CD4-positive, alpha-beta T cell treated with Interleukin-15 for 4 hours (primary cell): Measurements from ENCODE around the gene ZNF446.
"Not testable (repeated sequence)": the region's sequence is repeated elsewhere in the genome, so short reads cannot be mapped to it uniquely, and the experiment has no call there.

Experiments
- DNase-seq: peaks from one replicate; pipeline ENCODE4 v3.0.0-alpha.2; 2020; ENCODE audit warnings: low spot score

ZNF446 gene

DNA sequence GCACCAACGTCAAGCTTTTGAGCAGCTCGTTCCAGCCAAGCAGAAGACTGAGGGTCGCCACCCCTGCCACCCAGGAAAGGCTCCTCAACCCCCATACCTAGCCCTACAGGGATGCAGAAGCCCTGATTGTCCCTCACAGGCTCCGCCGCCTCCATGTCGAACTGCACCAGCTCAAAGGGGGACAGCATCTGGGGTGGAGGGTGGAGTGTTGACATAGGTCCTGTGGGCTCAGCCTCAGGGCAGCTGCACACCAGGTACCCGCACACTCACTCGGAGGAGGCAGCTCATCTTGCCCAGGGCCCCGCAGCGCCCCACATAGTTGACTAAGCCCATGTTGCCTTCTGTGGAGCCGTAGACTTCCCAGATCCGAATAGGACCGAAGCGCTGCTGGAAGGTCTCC lies 24.1 kb downstream of the ZNF446 start:
- no peak for DNase-seq

DNA sequence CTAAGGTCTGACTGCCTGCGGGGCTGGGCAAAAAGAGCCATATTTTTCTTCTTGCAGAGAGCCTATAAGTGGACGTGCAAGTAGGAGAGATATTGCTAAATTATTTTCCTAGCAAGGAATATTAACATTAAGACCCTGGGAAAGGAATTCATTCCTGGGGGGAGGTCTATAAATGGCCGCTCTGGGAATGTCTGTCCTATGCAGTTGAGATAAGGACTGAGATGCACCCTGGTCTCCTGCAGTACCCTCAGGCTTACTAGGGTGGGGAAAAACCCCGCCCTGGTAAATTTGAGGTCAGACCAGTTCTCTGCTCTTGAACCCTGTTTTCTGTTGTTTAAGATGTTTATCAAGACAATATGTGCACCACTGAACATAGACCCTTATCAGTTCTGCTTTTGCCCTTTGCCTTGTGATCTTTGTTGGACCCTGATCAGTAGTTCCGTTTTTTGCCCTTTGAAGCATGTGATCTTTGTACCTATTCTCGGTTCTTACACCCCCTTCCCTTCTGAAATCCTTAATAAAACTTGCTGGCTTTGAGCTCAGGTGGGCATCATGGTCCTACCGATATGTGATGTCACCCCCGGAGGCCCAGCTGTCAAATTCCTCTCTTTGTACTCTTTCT lies 31.6 kb downstream of the ZNF446 start:
- DNase-seq: not testable (repeated sequence)

DNA sequence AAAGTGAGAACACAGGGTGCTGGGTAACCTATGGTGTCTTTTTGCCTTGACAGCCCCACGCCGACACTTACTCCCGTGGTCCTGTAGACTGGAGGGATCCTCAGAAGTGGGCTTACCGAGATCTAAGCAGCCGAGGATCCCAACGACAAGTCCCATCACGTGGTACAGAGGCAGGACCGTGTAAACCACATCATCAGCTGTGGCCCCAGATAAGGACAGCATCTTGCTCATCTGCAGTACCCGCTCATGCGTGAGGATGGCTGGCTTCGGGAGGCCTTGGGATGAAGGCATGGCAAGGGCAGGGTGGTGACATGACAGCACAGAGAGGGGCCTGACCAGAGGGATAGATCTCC lies 33.6 kb downstream of the ZNF446 start:
- no peak for DNase-seq

DNA sequence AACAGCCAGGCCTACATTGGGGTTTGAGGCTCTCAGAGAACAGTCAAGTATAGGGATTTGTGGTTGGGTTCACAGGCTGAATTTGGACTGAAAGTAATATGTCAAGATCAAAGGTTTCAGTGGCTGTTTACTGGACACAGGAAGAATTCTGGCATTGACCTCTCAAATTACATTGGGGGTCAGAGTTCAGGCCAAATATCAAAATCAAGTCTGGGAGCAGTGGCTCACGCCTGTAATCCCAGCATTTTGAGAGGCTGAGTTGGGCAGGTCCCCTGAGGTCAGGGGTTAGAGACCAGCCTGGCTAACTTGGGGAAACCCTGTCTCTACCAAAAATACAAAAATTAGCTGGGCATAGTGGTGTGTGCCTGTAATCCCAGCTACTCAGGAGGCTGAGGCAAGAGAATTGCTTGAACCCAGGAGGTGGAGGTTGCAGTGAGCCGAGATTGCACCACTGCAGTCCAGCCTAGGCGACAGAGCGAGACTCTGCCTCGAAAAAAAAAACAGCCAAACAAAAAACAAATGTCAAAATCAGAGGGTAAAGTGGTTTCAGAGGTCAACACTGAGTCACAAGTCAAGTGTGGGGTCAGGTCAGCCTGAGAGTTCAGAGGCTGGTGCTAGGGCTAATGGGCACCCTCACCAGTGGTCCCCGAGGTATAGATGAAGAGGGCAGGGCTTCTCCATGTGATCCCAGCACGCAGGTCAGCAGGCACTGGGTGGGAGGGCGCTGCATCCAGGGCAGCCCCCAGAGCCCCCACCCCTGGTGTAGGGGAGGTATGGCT lies 34.1 kb downstream of the ZNF446 start:
- DNase-seq: no peak

DNA sequence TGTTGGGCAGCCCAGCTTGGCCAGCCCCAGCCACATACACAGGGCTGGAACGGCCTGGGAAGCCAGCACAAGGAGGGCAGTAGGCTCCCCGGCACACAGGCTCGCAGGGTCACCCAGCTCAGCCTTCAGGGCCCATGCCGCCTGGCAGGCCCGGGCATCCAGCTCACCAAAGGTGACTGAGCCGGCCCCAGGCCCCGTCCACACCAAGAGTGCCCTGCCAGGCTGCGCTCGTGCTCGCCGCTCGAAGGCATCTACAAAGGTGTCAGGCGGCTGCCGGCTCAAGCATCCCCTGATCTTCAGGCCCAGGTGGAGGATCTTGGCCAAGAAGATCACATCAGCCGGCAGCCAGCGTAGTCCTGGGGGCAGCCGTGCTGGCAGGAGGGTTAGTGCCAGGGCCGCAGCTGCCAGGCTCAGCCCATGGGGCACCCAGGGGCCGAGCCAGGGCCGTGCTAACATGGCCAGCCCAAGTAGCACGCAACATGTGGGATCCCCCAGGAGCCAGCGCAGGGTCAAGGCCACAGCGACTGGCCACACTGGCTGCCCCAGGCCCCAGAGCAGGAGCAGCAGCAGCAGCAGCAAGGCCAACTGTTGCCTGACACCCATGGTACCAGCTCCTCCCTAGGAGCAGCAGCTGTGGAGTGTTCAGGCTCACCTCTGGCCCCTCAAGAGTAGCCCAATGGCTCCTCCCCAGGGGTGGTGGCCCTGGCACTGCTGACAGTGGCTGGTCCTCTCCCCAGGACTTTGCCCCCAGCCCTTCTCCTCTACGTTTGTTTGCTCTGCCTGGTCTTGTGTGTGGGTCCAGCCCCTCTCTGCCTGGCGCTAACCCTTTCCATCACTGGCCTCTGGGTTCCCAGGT lies 35.4 kb downstream of the ZNF446 start, which contains the start of gene SLC27A5:
TSS of gene SLC27A5 (minus strand) at position 640 of the 856 bp plus-strand sequence. CDS start at position 603, 37 bp downstream.
- DNase-seq: no peak

DNA sequence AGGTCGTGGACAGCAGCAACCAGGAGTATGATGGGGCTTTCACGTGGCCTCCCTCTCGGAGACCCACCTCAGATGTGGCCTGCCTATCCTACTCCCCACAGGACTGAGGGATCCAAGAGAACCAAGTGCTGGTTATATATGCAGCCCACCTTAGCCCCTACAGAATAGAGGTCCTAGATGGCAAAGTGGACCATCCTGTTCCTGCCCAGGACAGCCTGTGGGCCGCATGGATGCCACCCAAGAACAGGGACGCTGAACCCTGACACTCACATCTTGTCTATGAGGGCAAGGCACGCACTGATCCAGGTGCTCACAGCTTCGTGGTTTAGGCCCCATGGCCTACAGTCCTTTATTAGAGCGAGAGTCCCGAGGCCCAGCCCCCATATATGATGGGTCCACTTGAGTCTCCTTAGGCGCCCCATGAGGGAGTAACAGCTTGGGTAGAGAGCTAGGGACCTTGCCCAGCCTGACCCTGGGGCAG lies 37.1 kb downstream of the ZNF446 start:
- no peak for DNase-seq

DNA sequence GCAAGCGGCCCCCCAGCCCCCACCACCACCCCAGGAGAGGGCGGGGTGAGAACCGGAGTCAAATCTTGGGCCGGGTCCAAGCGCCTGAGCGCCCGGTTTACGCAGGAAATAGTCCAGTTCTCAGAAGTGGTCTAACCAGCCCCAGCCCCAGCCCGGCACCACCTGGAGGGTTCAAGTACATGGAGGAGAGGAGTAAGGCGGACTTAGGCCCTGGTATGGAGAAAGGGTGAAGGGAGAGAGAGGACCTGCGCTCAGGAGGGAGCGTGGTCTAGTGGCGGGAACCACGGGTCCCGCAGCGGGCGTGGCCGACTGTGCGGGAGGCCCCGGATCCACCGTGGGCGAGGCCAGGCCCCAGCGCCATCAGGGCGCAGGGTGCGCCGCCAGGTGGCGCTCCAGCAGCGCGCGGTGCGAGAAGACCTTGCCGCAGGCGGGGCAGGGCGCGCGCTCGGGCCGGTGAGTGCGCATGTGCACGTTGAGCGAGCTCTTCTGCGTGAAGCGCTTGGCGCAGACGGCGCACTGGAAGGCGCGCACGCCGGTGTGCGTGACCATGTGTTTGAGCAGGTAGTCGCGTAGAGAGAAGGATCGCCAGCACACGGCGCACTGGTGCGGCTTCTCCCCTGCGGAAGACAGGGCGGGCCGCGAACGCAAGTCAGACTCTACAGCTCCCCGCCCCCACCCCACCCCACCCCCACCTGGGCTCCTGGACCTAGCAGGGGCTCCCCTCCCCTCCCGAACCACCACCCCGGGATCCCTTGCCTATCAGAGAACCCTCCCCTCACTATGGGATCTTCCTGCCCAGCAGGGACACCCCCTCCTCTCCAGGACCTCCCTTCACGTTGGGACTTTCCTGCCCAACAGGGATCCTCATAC lies 37.8 kb downstream of the ZNF446 start:
- DNase-seq: peak; percentile 94

DNA sequence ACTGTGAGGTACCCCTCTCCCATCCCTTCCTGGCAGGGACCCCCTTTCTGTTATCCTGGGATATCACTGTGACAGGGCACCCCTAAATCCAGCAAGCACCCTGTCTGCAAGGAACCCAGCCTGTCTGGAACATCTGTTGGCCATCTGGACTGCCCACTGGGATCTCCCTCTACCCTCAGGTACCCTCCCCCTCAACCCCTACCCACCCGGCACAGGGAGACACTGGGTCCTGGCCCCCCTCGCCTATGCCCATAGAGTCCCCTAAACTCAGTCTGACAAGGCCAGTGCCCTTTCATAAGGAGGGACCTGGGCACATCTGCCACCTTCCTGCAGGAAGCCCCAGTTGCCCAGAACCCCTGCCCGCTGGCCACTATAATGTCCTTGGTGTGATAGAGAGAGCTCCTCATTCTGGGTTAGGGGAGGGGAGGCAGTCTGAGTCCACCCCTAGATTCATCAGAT lies 38.4 kb downstream of the ZNF446 start:
- DNase-seq: no peak

DNA sequence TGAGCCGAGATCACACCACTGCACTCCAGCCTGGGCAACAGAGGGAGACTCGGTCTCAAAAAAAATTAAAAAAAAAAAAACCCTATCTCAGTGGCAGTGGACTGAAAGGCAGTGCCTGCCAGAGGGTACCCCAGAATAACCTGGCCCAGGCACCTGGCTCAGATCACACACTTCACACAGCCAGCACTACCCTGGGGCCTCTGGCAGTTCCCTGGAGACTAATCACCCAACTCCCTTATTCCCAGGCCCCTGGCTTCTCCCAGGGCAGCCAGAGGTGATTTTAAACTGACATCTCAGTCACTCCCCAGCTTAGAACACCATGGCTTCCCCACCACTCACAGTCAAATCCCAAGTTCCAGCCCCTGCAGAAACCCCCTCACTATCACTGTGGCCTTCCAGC lies 39.1 kb downstream of the ZNF446 start:
- no peak for DNase-seq

DNA sequence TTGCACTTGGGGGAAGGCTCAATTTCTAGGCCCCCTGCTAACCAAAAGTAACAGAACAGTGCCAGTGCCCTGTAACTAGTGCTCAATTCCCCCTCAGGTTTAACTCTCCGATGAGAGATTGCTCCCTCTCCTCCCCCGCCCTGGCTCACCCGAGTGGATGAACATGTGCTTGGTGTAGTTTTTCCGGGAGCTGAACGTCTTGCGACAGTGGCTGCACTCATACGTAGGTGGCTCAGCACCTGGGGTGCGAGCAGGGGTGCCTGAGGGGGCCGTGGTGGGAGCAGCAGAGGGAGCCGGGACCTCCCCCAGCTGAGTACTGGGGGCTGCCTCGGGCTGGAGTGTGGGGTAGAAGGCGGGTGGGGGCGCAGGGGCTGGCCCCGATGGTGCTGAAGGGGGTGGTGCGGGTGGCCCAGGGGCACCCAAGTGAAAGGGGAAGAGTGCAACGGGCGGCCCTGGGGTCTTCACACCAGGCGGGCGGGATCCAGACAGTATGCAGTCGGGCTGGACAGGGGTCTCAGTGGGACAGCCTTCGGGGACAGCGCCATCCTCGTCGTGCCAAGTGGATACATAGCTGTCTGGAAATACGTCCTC lies 40.2 kb downstream of the ZNF446 start:
- DNase-seq: no peak

DNA sequence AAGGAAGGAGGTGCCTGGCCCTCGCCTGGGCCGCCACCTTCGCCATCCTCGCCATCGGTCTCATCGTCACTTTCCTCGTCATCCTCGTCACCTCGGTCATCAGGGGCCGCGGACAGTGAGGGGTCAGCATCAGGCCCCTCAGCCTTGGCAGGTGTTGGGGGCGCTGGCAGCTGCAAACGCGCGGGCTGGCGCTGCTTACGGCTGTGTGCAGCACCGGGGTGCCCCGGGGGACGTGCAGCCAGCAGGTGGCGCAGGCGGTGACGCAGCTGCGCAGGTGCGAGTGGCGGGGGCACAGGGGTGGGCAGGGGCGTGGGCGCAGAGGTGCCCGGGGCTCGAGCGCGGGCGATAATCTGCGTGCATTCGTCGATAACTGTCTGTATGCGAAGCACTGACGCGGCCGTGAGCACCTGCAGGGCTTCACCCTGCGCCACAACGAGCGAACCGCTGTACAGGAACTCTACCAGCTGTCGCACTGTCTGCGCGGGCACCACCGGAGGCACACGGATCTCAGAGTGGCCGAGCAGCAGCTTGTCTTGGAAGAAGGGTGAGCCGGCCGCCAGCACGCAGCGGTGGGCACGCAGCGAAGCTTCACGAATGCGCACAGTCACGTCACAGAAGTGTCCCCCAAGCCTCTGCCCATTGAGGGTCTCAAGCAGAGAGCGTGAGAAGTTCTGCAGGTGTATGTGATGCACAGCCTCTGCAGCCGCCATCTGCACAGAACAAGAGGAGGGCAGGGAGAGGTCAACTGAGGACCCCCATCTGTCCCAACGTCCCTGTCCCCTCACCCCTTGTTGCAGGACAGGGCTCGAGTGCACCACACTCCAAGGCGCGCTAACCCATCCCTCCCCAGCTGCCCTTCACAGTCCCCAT lies 41.0 kb downstream of the ZNF446 start:
- DNase-seq: no peak

DNA sequence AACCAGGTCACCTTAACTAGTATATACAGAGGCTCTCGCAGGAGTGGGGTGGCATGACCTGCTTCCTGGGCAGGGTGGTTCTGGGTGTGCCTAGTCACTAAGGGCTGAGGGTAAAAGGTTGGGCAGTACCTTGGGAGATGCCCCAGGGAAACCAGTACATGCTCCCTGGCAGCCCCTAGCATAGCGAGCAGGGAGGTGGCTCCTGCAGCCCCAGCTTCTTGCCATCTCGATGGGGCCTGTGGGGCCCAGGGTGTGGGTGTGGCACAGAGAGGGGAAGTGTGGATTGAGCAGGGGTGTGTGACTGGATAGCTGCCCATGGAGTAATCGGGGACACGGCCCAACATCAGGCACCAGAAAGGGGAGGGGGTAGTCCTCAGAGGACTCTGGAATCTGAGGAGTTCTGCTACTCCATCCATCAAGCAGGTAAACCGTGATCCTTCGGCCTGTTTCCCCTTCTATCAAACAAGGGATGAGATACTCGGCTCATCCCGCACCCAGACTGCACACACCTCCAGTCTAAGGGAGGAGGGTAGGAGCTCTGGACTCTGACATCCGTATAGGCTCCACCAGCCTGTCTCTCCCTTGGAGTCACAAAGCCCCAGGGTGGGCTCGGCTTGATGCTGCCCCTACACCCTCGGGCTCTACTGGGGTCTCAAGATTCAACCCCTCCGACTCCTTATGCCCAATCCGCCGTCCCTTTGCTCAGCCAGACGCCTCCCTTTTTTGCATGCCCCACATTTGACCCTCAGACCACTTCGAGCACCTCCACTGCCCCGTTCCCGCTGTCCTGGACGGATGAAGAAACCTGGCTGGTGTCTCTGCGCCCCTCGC lies 42.3 kb downstream of the ZNF446 start:
- no peak for DNase-seq

DNA sequence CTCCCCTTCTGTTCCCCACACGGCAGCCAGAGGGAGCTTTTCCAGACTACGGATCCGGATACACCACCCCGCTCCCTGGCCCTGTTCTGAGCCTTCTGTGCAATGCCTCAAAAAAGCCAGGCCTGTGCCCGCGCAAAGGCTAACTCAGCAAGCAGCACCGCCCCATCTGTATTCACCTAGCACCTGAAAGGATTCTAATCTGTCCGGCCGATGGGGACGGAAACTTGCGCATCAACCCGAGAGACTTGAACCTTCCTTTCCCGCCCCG lies 42.9 kb downstream of the ZNF446 start:
- peak; percentile 52 for DNase-seq

DNA sequence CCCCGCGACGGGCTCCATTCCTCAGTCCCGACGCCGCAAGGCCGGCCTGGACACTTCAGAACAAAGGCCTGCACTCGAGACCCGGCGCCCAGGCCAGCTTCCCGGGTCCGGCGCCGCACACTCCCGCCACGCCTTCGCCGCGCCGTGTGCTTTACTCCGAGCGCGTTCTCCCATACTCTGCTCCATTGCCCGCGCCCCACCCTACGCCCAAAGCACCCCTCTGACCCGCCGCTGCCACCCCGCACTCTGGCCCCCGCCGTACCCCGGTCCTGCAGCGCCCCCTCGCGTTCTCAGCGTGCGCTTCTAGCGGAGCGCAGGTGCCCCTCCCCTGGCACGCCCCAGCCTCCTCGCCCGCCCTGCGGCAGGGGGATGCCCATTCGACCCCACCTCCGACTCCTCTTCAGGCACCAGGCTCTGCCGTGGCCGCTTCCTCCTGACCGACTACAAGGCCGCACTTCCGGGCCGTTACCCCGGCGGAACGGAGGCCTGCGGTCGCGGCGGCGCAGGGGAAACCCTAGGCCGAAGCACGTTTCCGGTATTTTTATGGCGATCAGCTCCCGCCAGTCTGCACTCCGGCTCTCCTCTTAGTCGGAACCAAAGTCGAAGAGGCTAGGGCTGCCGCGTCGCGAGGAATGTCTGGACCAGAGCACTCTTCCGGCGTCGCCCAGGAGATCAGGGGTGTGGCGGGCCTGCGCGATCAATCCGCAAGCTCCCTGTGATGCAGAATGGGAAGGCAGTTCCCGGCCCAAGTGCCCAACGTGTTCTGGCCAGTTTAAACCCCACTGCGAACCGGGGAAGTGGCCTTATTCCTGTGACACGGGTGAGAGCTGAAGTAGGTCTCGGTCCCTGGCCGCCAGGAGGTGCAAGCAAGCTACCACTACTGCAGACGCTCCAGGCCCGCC lies 43.5 kb downstream of the ZNF446 start, which contains the start of gene ZBTB45:
TSS of gene ZBTB45 (minus strand) at position 456 of the 902 bp plus-strand sequence. CDS start 2,137 bp downstream, outside the sequence.
- DNase-seq: peak; percentile 93

DNA sequence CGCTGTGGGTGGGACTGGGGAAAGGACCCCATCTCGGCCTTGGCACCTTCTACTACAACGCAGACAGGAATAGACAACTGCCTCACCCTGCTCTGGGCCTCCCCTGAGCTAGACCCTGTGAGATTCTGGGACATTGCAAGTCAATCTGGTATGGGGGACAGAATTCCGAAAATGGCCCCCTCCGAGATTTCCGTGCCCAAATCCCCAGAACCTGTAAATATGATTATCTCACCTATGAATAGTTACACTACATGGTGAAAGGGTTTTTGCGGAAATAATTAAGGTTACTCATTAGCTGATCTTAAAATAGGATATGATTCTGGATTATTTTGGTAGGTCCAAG lies 44.1 kb downstream of the ZNF446 start:
- no peak for DNase-seq

DNA sequence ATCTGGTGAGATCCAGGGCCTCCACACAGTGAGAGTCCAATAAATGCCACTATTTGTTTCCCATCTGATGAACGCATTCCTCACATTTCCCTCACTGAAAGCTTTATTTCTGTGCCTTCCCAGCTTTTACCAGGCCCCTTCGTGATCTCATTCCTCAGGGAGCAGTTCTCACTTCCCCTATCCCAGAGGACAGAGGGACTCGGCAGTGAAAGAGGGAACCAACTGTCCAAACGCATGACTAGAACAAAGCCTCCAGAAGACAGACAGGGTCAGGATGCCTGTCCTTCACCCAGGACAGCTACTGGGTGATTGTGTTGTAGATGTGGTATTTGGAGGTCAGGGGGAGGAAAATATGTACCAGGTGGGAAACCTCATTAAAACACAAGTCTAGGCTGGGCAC lies 45.5 kb downstream of the ZNF446 start:
- DNase-seq: no peak

DNA sequence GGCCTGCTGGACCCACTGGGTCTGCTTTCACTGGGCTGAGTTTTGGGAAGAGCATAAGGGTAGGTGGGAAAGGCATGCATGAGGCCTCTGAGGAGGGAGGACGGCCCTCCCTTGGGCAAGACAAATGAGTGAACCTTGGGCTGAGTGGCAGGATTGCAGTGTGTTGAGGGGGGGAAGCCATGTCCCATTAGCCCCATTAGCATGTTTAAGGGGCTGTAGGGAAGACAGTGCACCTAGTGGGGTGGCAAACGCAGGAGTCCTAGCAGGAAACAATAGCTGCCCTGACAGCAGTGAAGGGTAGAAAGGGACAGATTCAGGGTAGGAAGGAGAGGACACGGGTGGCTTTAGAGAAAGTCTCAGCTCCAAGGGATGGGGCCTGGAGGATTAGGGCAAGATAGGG lies 46.6 kb downstream of the ZNF446 start:
- no peak for DNase-seq

DNA sequence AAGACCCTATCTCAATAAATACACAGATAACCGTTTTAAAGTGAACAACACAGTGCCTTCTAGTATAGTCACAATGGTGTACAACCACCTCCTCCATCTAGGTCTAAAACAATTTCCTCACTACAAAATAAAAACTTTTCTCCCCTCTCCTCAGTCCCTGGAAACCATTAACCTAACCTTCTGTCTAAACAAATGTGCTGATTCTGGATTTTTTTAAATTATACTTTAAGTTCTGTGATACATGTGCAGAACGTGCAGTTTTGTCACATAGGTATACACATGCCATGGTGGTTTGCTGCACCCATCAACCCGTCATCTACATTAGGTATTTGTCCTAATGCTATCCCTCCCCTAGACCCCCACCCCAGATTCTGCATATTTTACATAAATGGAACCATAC lies 53.3 kb downstream of the ZNF446 start:
- no peak for DNase-seq
